Endothelial cell (in vitro differentiated cells): ENCODE data around the gene CLDN10. TPM values are rescaled to one million over a fixed set of nuclear protein-coding genes. Genes with fewer than 3 reads are reported as not detected.

Experiments
- DNase-seq: peaks from one replicate; pipeline ENCODE4 v3.0.0; 2021; ENCODE audit warnings: low spot score
- H3K27ac Mint-ChIP-seq: one replicate; pipeline ENCODE4 v1.8.0; 2021; ENCODE audit warnings: mixed read lengths, inconsistent platforms; ENCODE audit not compliant: unreplicated experiment
- H3K27me3 Mint-ChIP-seq: one replicate; pipeline ENCODE4 v1.8.0; 2021; ENCODE audit warnings: mild to moderate bottlenecking, moderate library complexity, mixed read lengths, inconsistent platforms; ENCODE audit not compliant: unreplicated experiment
- H3K36me3 Mint-ChIP-seq: one replicate; pipeline ENCODE4 v1.8.0; 2021; ENCODE audit warnings: mild to moderate bottlenecking, low read depth, mixed read lengths, inconsistent platforms; ENCODE audit not compliant: unreplicated experiment
- H3K4me1 Mint-ChIP-seq: one replicate; pipeline ENCODE4 v1.8.0; 2021; ENCODE audit warnings: mild to moderate bottlenecking, mixed read lengths, inconsistent platforms; ENCODE audit not compliant: unreplicated experiment
- H3K4me3 Mint-ChIP-seq: one replicate; pipeline ENCODE4 v1.8.0; 2021; ENCODE audit warnings: mild to moderate bottlenecking, mixed read lengths, inconsistent platforms; ENCODE audit not compliant: unreplicated experiment
- H3K9me3 Mint-ChIP-seq: one replicate; pipeline ENCODE4 v1.8.0; 2021; ENCODE audit warnings: mixed read lengths, inconsistent platforms; ENCODE audit not compliant: unreplicated experiment
- CTCF ChIP-seq: fragments of 200-600 bp; sonication (generic); IDR thresholded peaks from one replicate; pipeline ENCODE4 v1.5.0; 2021; ENCODE audit warnings: antibody characterized with exemption; ENCODE audit not compliant: unreplicated experiment
- total RNA-seq: library from RNA; stranded (reverse); fragmentation: NEBNext Ultra II Directional; extraction: Animal tissue kit (Norgen Biotek cat#: 25700); gene quantifications from one replicate; pipeline ENCODE4 v1.2.1, GENCODE V29; 2021; ENCODE audit not compliant: unreplicated experiment

Gene CLDN10
- total RNA-seq, 1 donor from 2014 or later = 1.6 TPM

- no peak for DNase-seq
- peaks cover 1% of the 10 kb centered on the region for H3K27me3 Mint-ChIP-seq
- no peaks in the 10 kb centered on the region for H3K4me1 Mint-ChIP-seq
- no peak overlapping the region for H3K27ac Mint-ChIP-seq
- TF ChIP-seq CTCF = no peak
- H3K4me3 Mint-ChIP-seq = peak overlapping the region; percentile 40
- H3K9me3 Mint-ChIP-seq = no peaks in the 10 kb centered on the region
- H3K36me3 Mint-ChIP-seq = peaks cover 20% of the 10 kb centered on the region
Observed at GRCh38 chr13:95620825-95621498, 68.4 kb downstream of the CLDN10 start.

- Mint-ChIP-seq H3K4me1 (no peaks in the 10 kb centered on the region), H3K36me3 (peaks cover 11% of the 10 kb centered on the region), H3K27me3 (peaks cover 1% of the 10 kb centered on the region), H3K9me3 (no peaks in the 10 kb centered on the region), H3K27ac (no peak overlapping the region), H3K4me3 (no peak overlapping the region)
- no peak for TF ChIP-seq CTCF
- DNase-seq = no peak
Observed at GRCh38 chr13:95623141-95623540, 70.6 kb downstream of the CLDN10 start.

- DNase-seq = peak; percentile 45
- H3K27ac Mint-ChIP-seq = no peak overlapping the region
- no peaks in the 10 kb centered on the region for H3K9me3 Mint-ChIP-seq
- H3K36me3 Mint-ChIP-seq = peaks cover 16% of the 10 kb centered on the region
- peaks cover 1% of the 10 kb centered on the region for H3K27me3 Mint-ChIP-seq
- peak; percentile 65 for TF ChIP-seq CTCF
- no peak overlapping the region for H3K4me3 Mint-ChIP-seq
- H3K4me1 Mint-ChIP-seq = no peaks in the 10 kb centered on the region
Observed at GRCh38 chr13:95624020-95624419, 71.5 kb downstream of the CLDN10 start.

GRCh38 chr13:95626768-95627167 is 74.2 kb downstream of the CLDN10 start:
- Mint-ChIP-seq H3K9me3 (no peaks in the 10 kb centered on the region), H3K4me1 (no peaks in the 10 kb centered on the region), H3K36me3 (peaks cover 29% of the 10 kb centered on the region), H3K27me3 (no peaks in the 10 kb centered on the region), H3K27ac (no peak overlapping the region), H3K4me3 (no peak overlapping the region)
- no peak for DNase-seq
- no peak for TF ChIP-seq CTCF

GRCh38 chr13:95627590-95627989 is 75.1 kb downstream of the CLDN10 start:
- Mint-ChIP-seq H3K27ac (no peak overlapping the region), H3K27me3 (no peaks in the 10 kb centered on the region), H3K9me3 (no peaks in the 10 kb centered on the region), H3K4me3 (no peak overlapping the region), H3K36me3 (peaks cover 37% of the 10 kb centered on the region), H3K4me1 (no peaks in the 10 kb centered on the region)
- no peak for DNase-seq
- no peak for TF ChIP-seq CTCF
